ENCODE measurements around the gene TCF19. TPM values are rescaled to one million over a fixed set of nuclear protein-coding genes. Genes with fewer than 3 reads are reported as not detected.

Gene TCF19, protein sequence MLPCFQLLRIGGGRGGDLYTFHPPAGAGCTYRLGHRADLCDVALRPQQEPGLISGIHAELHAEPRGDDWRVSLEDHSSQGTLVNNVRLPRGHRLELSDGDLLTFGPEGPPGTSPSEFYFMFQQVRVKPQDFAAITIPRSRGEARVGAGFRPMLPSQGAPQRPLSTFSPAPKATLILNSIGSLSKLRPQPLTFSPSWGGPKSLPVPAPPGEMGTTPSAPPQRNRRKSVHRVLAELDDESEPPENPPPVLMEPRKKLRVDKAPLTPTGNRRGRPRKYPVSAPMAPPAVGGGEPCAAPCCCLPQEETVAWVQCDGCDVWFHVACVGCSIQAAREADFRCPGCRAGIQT
- 24.2 and 30.3 TPM in 2 replicates for total RNA-seq

GRCh38 chr6:31158140-31158862 is at the start of gene TCF19:
TCF19 (plus strand) TSS chr6:31158589; CDS start chr6:31159470, 881 bp downstream.

DNA sequence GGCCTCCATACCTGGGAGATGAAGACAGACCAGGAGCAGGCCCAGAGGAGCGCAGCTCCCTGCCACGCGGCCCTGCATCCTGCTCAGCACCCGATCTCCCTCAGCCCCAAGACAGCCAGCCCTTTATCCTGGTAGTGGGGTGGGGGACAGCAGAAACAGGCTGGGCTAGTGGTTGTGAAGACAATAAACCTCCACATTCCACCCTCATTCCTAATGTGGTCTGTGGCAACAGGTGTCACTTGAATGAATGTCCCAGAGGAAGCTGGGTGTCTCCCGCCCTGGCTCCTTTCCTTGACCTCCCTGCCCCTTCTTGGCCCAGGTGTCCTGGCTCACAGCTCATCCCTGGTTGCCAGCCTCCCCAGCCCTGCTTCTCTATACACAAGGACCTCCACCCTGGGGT is 45.9 kb upstream of the TCF19 start, which contains the start of gene C6orf15:
Gene C6orf15 (minus strand): TSS at position 98 of the 400 bp plus-strand sequence. CDS start 20 bp downstream, at position 78.

GRCh38 chr6:31114541-31114878 is 43.9 kb upstream of the TCF19 start, which contains the start of gene PSORS1C1:
PSORS1C1 (plus strand) TSS chr6:31114800; CDS start chr6:31129633, 14,833 bp downstream.

GRCh38 chr6:31120151-31120915 is 38.1 kb upstream of the TCF19 start, which contains the start of gene CDSN:
CDSN (minus strand) TSS chr6:31120446; CDS start chr6:31120419, 27 bp downstream.

GRCh38 chr6:31138982-31139381 is 19.4 kb upstream of the TCF19 start, which contains the start of gene PSORS1C2:
PSORS1C2 (minus strand) TSS chr6:31139066; CDS start chr6:31139026, 40 bp downstream.

DNA sequence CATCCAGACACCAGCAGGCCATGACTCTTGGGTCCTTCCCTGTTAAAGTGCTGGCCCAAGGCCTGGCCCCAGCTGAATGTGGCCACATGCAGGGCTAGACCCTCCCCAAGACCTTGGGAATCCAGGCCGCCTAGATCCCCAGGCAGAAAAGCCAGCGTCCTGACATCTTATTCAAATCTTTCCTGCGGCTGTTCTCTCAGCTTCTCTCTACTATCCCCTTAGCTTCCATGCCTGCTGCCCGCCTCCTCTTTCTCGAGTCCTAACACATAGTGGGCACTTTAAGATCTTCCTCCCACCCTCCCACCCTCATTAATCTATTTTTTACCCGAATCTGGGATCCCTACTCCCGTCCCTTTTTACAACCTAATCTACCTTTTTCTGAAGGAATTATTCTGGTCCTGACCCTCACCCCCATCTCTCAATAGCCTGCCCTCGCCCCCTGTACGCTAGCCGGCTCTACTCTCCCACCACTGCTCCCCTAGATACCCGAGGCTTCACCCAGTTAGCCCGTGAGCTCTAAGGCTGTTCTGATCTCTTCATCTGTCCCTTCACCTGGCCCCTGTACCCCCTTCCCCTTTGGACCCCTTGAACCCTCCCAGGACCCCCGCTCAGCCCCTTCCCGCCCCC is 763 bp upstream of the TCF19 start, which contains the start of gene CCHCR1:
Gene CCHCR1 (minus strand): TSS at position 290 of the 627 bp plus-strand sequence. CDS start 202 bp downstream, at position 88.

GRCh38 chr6:31170600-31170881 is 12.2 kb downstream of the TCF19 start, which contains the start of gene POU5F1:
POU5F1 (minus strand) TSS chr6:31170682; CDS start chr6:31170620, 62 bp downstream.

Small RNA genes lying within 50 kb of the gene (small RNA-seq; reads per million reads assigned to genes)
- not detected for gene POLR2LP1

Other genes with a start within 250 kb of the TCF19 start
- gene VARS2, start 244.4 kb upstream of the TCF19 start, total RNA-seq, result 16.0 and 20.2 TPM in 2 replicates
- gene SFTA2, start 226.4 kb upstream of the TCF19 start, total RNA-seq, result not detected in 2 replicates
- not detected in 2 replicates for gene MUCL3, start 217.6 kb upstream of the TCF19 start, total RNA-seq
- not detected in 2 replicates for gene MUC21, start 174.9 kb upstream of the TCF19 start, total RNA-seq
- not detected in 2 replicates for gene MUC22, start 148.1 kb upstream of the TCF19 start, total RNA-seq
- not detected in 2 replicates for gene C6orf15, start 46.0 kb upstream of the TCF19 start, total RNA-seq
- 2.0 and 4.2 TPM in 2 replicates for gene PSORS1C1, start 43.8 kb upstream of the TCF19 start, total RNA-seq
- gene CDSN, start 38.1 kb upstream of the TCF19 start, total RNA-seq, result not detected in 2 replicates
- not detected in 2 replicates for gene PSORS1C2, start 19.5 kb upstream of the TCF19 start, total RNA-seq
- 14.6 and 14.9 TPM in 2 replicates for gene CCHCR1, start 787 bp upstream of the TCF19 start, total RNA-seq
- 0.27 TPM in 1 of 2 replicates, not detected in the other for gene POU5F1, start 12.1 kb downstream of the TCF19 start, total RNA-seq
- 65.5 and 197 TPM in 2 replicates for gene HLA-C, start 113.5 kb downstream of the TCF19 start, total RNA-seq
- 86.9 and 125 TPM in 2 replicates for gene HLA-B, start 198.6 kb downstream of the TCF19 start, total RNA-seq
- 31.8 and 44.9 TPM in 2 replicates for gene MICA, start 245.0 kb downstream of the TCF19 start, total RNA-seq

Measured in thoracic aorta endothelial cell (primary cell).